Skeletal muscle satellite cell (primary cell): ENCODE measurements around the gene FCRL5. TPM values are rescaled to one million over a fixed set of nuclear protein-coding genes. Genes with fewer than 3 reads are reported as not detected.

Source experiments
- H3K27me3 ChIP-seq: 2 replicates; pipeline ENCODE4 v1.7.0; 2013; ENCODE audit warnings: low read length; ENCODE audit not compliant: control insufficient read depth, insufficient read depth
- H3K36me3 ChIP-seq: 2 replicates; pipeline ENCODE4 v1.7.0; 2013; ENCODE audit warnings: mild to moderate bottlenecking, control low read depth, low read length; ENCODE audit not compliant: insufficient read depth
- H3K4me1 ChIP-seq: 2 replicates; pipeline ENCODE4 v1.7.0; 2013; ENCODE audit warnings: low read length; ENCODE audit not compliant: control insufficient read depth, insufficient read depth
- H3K4me2 ChIP-seq: 2 replicates; pipeline ENCODE4 v1.7.0; 2013; ENCODE audit warnings: mild to moderate bottlenecking, low read length
- H3K4me3 ChIP-seq: 2 replicates; pipeline ENCODE4 v1.7.0; 2013; ENCODE audit warnings: low read length
- H3K9ac ChIP-seq: 2 replicates; pipeline ENCODE4 v1.7.0; 2013; ENCODE audit warnings: mild to moderate bottlenecking, low read depth, low read length, moderate library complexity
- H3K9me3 ChIP-seq: replicated peaks from 2 replicates; pipeline ENCODE4 v1.7.0; 2013; ENCODE audit warnings: mild to moderate bottlenecking, control low read depth, low read length
- total RNA-seq: library from RNA; depleted of rRNA; stranded (reverse); fragments of >200 nt; gene quantifications from 2 replicates; pipeline ENCODE4 v1.2.3, GENCODE V29; 2012; rRNA removed

Gene FCRL5
- total RNA-seq, result not detected in 2 replicates

- no peak within 1 kb of the TSS for H3K4me3 ChIP-seq
- H3K9me3 ChIP-seq, result no peaks in the 10 kb centered on the region
- no peaks in the 10 kb centered on the region for H3K4me1 ChIP-seq
- no peak within 1 kb of the TSS for H3K4me2 ChIP-seq
- no peak within 1 kb of the TSS for H3K9ac ChIP-seq
- no peaks in the 10 kb centered on the region for H3K27me3 ChIP-seq
- H3K36me3 ChIP-seq, result no peaks in the 10 kb centered on the region
These were observed at the start of gene FCRL5 for GRCh38 chr1:157551694-157552693. Gene FCRL5, minus strand, starts transcription at chr1:157552515. Its CDS starts 153 bp downstream, at chr1:157552362.

- Histone ChIP-seq H3K9me3 (no peaks in the 10 kb centered on the region), H3K4me1 (no peaks in the 10 kb centered on the region), H3K4me3 (no peak overlapping the region), H3K4me2 (no peak overlapping the region), H3K36me3 (no peaks in the 10 kb centered on the region), H3K9ac (no peak overlapping the region), H3K27me3 (no peaks in the 10 kb centered on the region)
These were observed 47.9 kb upstream of the FCRL5 start for GRCh38 chr1:157600236-157600635.

GRCh38 chr1:157597959-157598667, 45.8 kb upstream of the FCRL5 start, which contains the start of gene FCRL4:
Gene FCRL4, minus strand, starts transcription at chr1:157598085. Its CDS starts 141 bp downstream, at chr1:157597944.
- H3K9me3 ChIP-seq, result no peaks in the 10 kb centered on the region
- H3K4me1 ChIP-seq, result no peaks in the 10 kb centered on the region
- H3K4me3 ChIP-seq, result no peak within 1 kb of the TSS
- no peak within 1 kb of the TSS for H3K4me2 ChIP-seq
- no peaks in the 10 kb centered on the region for H3K27me3 ChIP-seq
- H3K36me3 ChIP-seq, result no peaks in the 10 kb centered on the region
- no peak within 1 kb of the TSS for H3K9ac ChIP-seq

- Histone ChIP-seq H3K4me2 (no peak overlapping the region), H3K9ac (no peak overlapping the region), H3K27me3 (no peaks in the 10 kb centered on the region), H3K36me3 (no peaks in the 10 kb centered on the region), H3K4me1 (no peaks in the 10 kb centered on the region), H3K4me3 (no peak overlapping the region), H3K9me3 (no peaks in the 10 kb centered on the region)
These were observed 44.1 kb upstream of the FCRL5 start for GRCh38 chr1:157596384-157596783.

- Histone ChIP-seq H3K9me3 (no peaks in the 10 kb centered on the region), H3K36me3 (no peaks in the 10 kb centered on the region), H3K4me3 (no peak overlapping the region), H3K4me1 (no peaks in the 10 kb centered on the region), H3K27me3 (no peaks in the 10 kb centered on the region), H3K9ac (no peak overlapping the region), H3K4me2 (no peak overlapping the region)
These were observed 43.0 kb upstream of the FCRL5 start for GRCh38 chr1:157595356-157595755.

GRCh38 chr1:157585984-157586383, 33.7 kb upstream of the FCRL5 start:
- Histone ChIP-seq H3K9ac (no peak overlapping the region), H3K9me3 (no peaks in the 10 kb centered on the region), H3K4me2 (no peak overlapping the region), H3K27me3 (no peaks in the 10 kb centered on the region), H3K36me3 (no peaks in the 10 kb centered on the region), H3K4me1 (no peaks in the 10 kb centered on the region), H3K4me3 (no peak overlapping the region)

GRCh38 chr1:157584503-157584902, 32.2 kb upstream of the FCRL5 start:
- Histone ChIP-seq H3K36me3 (no peaks in the 10 kb centered on the region), H3K27me3 (no peaks in the 10 kb centered on the region), H3K9ac (no peak overlapping the region), H3K4me1 (no peaks in the 10 kb centered on the region), H3K9me3 (no peaks in the 10 kb centered on the region), H3K4me3 (no peak overlapping the region), H3K4me2 (no peak overlapping the region)

GRCh38 chr1:157580828-157581210, 28.5 kb upstream of the FCRL5 start:
- Histone ChIP-seq H3K4me2 (no peak overlapping the region), H3K4me1 (no peaks in the 10 kb centered on the region), H3K4me3 (no peak overlapping the region)

GRCh38 chr1:157580179-157580827, 28.0 kb upstream of the FCRL5 start:
- Histone ChIP-seq H3K36me3 (no peaks in the 10 kb centered on the region), H3K4me3 (no peak overlapping the region), H3K4me1 (no peaks in the 10 kb centered on the region), H3K9me3 (no peaks in the 10 kb centered on the region), H3K9ac (no peak overlapping the region), H3K4me2 (no peak overlapping the region), H3K27me3 (peaks cover 7% of the 10 kb centered on the region)

More at GRCh38 chr1:157580828-157581210, 28.5 kb upstream of the FCRL5 start:
- Histone ChIP-seq H3K9ac (no peak overlapping the region), H3K9me3 (no peaks in the 10 kb centered on the region), H3K27me3 (peaks cover 7% of the 10 kb centered on the region), H3K36me3 (no peaks in the 10 kb centered on the region)

GRCh38 chr1:157577420-157577819, 25.1 kb upstream of the FCRL5 start:
- Histone ChIP-seq H3K4me3 (no peak overlapping the region), H3K27me3 (peaks cover 7% of the 10 kb centered on the region), H3K4me1 (no peaks in the 10 kb centered on the region), H3K36me3 (no peaks in the 10 kb centered on the region), H3K4me2 (no peak overlapping the region), H3K9ac (no peak overlapping the region), H3K9me3 (no peaks in the 10 kb centered on the region)

GRCh38 chr1:157575744-157576143, 23.4 kb upstream of the FCRL5 start:
- Histone ChIP-seq H3K4me1 (no peaks in the 10 kb centered on the region), H3K4me3 (no peak overlapping the region), H3K9me3 (no peaks in the 10 kb centered on the region), H3K4me2 (no peak overlapping the region), H3K36me3 (no peaks in the 10 kb centered on the region), H3K9ac (no peak overlapping the region), H3K27me3 (peaks cover 7% of the 10 kb centered on the region)
